ENCODE data around the gene NUDT21.
A peak's percentile ranks its signal among the peaks of the same experiment; 100 is the strongest.

Gene NUDT21

DNA sequence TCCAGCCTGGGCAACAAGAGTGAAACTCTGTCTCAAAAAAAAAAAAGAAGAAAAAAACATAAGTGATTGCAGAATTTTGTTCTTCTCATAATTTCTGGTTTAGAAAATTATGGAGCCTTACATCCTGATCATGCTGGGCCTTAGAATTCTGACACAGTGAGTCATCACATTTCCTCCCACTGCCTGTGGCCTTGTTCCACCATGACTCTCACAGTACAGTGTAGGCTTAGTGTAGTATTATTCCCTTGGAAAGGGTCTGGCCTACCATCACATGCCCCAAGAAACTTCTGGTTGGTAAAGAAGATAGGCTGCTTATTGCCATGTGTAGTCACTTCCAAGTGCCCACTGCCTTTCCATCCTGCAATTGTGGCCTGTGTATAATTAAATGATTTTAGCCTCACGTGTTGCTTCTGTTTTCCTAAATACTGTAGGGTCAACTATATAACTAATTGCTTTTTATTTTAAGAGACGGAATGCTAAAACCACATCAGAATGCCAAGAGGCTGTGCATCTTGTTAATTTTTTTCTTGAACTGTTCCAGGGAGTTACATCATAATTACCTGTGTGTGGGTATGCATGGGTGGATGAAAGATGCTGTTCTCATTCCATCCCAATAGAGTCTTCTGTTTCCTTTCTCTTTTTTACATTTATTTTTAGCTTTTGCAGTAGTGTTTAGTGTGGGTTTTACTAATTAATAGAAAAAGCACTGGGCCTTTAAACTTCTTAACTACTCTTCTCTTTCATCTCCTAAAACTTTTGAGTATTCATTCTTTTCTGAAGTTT, 26.2 kb upstream of the NUDT21 start:
- Histone ChIP-seq H3K4me3 (ENCODE audit: insufficient read depth in 1 of 2, low read depth in 1 of 2, low read length in 2 of 2) (no peak overlapping the region), H2BK15ac (ENCODE audit: low read depth, poor library complexity, severe bottlenecking) (no peak overlapping the region), H3K9me3 (ENCODE audit: control insufficient read depth, low read length) (no peaks in the 10 kb centered on the region), H3K9ac (ENCODE audit: low read length) (peak overlapping the region; percentile 50), H3K79me1 (replicated peaks; ENCODE audit: low read length, poor library complexity, severe bottlenecking) (peaks cover 13% of the 10 kb centered on the region), H4K8ac (ENCODE audit: low read length) (no peak overlapping the region), H3K36me3 (ENCODE audit: control insufficient read depth in 1 of 2, insufficient read depth in 2 of 2, low read depth in 1 of 2, low read length in 2 of 2) (peaks cover 8 to 88% of the 10 kb centered on the region in 2 experiments), H3K18ac (ENCODE audit: low read depth in 1 of 2, low read length in 2 of 2) (no peak overlapping the region), H3K23ac (ENCODE audit: low read length in 2 of 2) (no peak overlapping the region), H4K91ac (ENCODE audit: low read length) (no peak overlapping the region), H2AFZ (ENCODE audit: low read depth, low read length) (no peak overlapping the region), H3K14ac (ENCODE audit: low read length in 2 of 2) (no peak overlapping the region), H3K27ac (ENCODE audit: low read length, poor library complexity, severe bottlenecking) (peak overlapping the region; percentile 63), H2BK120ac (ENCODE audit: low read depth, low read length) (no peak overlapping the region), H3K4ac (ENCODE audit: low read depth in 1 of 2, low read length in 2 of 2) (no peak overlapping the region), H2BK12ac (ENCODE audit: low read length in 2 of 2) (no peak overlapping the region), H3K4me1 (ENCODE audit: control insufficient read depth, insufficient read depth, low read depth, low read length) (peaks cover 3% of the 10 kb centered on the region), H3K4me2 (ENCODE audit: low read length, poor library complexity, severe bottlenecking) (no peak overlapping the region), H2AK5ac (ENCODE audit: low read length, severe bottlenecking) (no peak overlapping the region), H2BK5ac (ENCODE audit: low read depth, low read length, poor library complexity, severe bottlenecking) (no peak overlapping the region), H3K27me3 (ENCODE audit: control insufficient read depth in 1 of 2, insufficient read depth in 1 of 2, low read length in 2 of 2) (no peaks in the 10 kb centered on the region)
- peak; percentile 81 for DNase-seq
- 100% methylated on average over 2 of the region's 2 CpGs for WGBS

DNA sequence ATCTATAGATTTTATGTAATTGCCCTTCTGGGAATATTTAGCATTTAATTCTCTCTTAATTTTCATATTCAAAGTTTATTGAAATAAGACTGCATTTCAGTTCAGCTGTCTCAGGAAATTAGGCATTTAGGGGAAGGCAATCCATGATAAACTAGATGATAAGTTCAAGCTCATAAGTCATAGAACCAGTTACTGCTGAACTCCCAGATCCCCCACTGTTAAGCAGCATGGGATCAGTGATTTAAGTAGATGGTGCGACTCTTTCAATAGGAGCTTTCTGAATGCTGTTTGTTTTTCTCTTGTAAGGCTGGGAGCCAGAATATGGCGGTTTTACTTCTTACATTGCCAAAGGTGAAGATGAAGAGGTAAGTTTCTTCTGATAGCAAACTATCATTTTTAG, 24.1 kb upstream of the NUDT21 start:
- no peak overlapping the region for H3K23ac ChIP-seq (ENCODE audit: low read length in 2 of 2)
- no peak overlapping the region for H3K4ac ChIP-seq (ENCODE audit: low read depth in 1 of 2, low read length in 2 of 2)
- no peak overlapping the region for H2BK12ac ChIP-seq (ENCODE audit: low read length in 2 of 2)
- H2BK15ac ChIP-seq (ENCODE audit: low read depth, poor library complexity, severe bottlenecking) = no peak overlapping the region
- H2AK5ac ChIP-seq (ENCODE audit: low read length, severe bottlenecking) = no peak overlapping the region
- no peak overlapping the region for H2AFZ ChIP-seq (ENCODE audit: low read depth, low read length)
- H4K8ac ChIP-seq (ENCODE audit: low read length) = no peak overlapping the region
- no peak overlapping the region for H3K14ac ChIP-seq (ENCODE audit: low read length in 2 of 2)
- no peak overlapping the region for H3K9ac ChIP-seq (ENCODE audit: low read length)
- no peak overlapping the region for H2BK120ac ChIP-seq (ENCODE audit: low read depth, low read length)
- H3K9me3 ChIP-seq (ENCODE audit: control insufficient read depth, low read length) = no peaks in the 10 kb centered on the region
- H3K4me1 ChIP-seq (ENCODE audit: control insufficient read depth, insufficient read depth, low read depth, low read length) = no peaks in the 10 kb centered on the region
- no peak overlapping the region for H3K18ac ChIP-seq (ENCODE audit: low read depth in 1 of 2, low read length in 2 of 2)
- peaks cover 23 to 90% of the 10 kb centered on the region in 2 experiments for H3K36me3 ChIP-seq (ENCODE audit: control insufficient read depth in 1 of 2, insufficient read depth in 2 of 2, low read depth in 1 of 2, low read length in 2 of 2)
- peaks cover 15% of the 10 kb centered on the region for H3K79me1 ChIP-seq (replicated peaks; ENCODE audit: low read length, poor library complexity, severe bottlenecking)
- no peak overlapping the region for H4K91ac ChIP-seq (ENCODE audit: low read length)
- no peak overlapping the region for H3K27ac ChIP-seq (ENCODE audit: low read length, poor library complexity, severe bottlenecking)
- H2BK5ac ChIP-seq (ENCODE audit: low read depth, low read length, poor library complexity, severe bottlenecking) = no peak overlapping the region
- no peak for DNase-seq
- no peak overlapping the region for H3K4me2 ChIP-seq (ENCODE audit: low read length, poor library complexity, severe bottlenecking)
- WGBS = 88% methylated on average over 1 of the region's 2 CpGs
- H3K27me3 ChIP-seq (ENCODE audit: control insufficient read depth in 1 of 2, insufficient read depth in 1 of 2, low read length in 2 of 2) = no peaks in the 10 kb centered on the region
- no peak overlapping the region for H3K4me3 ChIP-seq (ENCODE audit: insufficient read depth in 1 of 2, low read depth in 1 of 2, low read length in 2 of 2)

DNA sequence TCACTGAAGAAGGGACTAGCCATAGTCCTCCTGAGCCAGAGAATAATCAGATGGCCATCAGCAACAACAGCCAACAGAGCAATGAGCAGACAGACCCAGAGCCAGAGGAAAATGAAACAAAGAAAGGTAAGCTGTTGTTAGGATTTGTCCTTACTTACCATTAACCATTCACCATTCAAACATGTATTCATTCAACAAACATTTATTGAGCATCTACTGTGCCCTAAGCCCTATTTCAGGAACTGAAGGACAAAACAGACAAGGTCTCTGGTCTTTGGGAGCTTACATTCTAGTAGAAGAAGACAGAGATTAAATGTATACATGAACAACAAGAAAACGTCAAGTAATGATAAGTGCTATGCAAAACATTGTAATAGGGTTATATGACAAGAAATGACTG, 19.5 kb upstream of the NUDT21 start:
- Histone ChIP-seq H2BK5ac (ENCODE audit: low read depth, low read length, poor library complexity, severe bottlenecking) (no peak overlapping the region), H3K9me3 (ENCODE audit: control insufficient read depth, low read length) (no peaks in the 10 kb centered on the region), H3K79me1 (replicated peaks; ENCODE audit: low read length, poor library complexity, severe bottlenecking) (peaks cover 14% of the 10 kb centered on the region), H3K14ac (ENCODE audit: low read length in 2 of 2) (no peak overlapping the region), H4K8ac (ENCODE audit: low read length) (no peak overlapping the region), H4K91ac (ENCODE audit: low read length) (no peak overlapping the region), H3K4ac (ENCODE audit: low read depth in 1 of 2, low read length in 2 of 2) (no peak overlapping the region), H2AFZ (ENCODE audit: low read depth, low read length) (no peak overlapping the region), H3K4me2 (ENCODE audit: low read length, poor library complexity, severe bottlenecking) (no peak overlapping the region), H3K4me1 (ENCODE audit: control insufficient read depth, insufficient read depth, low read depth, low read length) (no peaks in the 10 kb centered on the region), H3K36me3 (ENCODE audit: control insufficient read depth in 1 of 2, insufficient read depth in 2 of 2, low read depth in 1 of 2, low read length in 2 of 2) (peaks cover 26 to 97% of the 10 kb centered on the region in 2 experiments), H2BK120ac (ENCODE audit: low read depth, low read length) (no peak overlapping the region), H2BK12ac (ENCODE audit: low read length in 2 of 2) (no peak overlapping the region), H3K27ac (ENCODE audit: low read length, poor library complexity, severe bottlenecking) (no peak overlapping the region), H3K18ac (ENCODE audit: low read depth in 1 of 2, low read length in 2 of 2) (no peak overlapping the region), H3K9ac (ENCODE audit: low read length) (no peak overlapping the region), H3K4me3 (ENCODE audit: insufficient read depth in 1 of 2, low read depth in 1 of 2, low read length in 2 of 2) (no peak overlapping the region), H2BK15ac (ENCODE audit: low read depth, poor library complexity, severe bottlenecking) (no peak overlapping the region), H2AK5ac (ENCODE audit: low read length, severe bottlenecking) (no peak overlapping the region), H3K27me3 (ENCODE audit: control insufficient read depth in 1 of 2, insufficient read depth in 1 of 2, low read length in 2 of 2) (no peaks in the 10 kb centered on the region), H3K23ac (ENCODE audit: low read length in 2 of 2) (no peak overlapping the region)
- WGBS = 100% methylated on average over 1 of the region's 1 CpG
- DNase-seq = no peak

DNA sequence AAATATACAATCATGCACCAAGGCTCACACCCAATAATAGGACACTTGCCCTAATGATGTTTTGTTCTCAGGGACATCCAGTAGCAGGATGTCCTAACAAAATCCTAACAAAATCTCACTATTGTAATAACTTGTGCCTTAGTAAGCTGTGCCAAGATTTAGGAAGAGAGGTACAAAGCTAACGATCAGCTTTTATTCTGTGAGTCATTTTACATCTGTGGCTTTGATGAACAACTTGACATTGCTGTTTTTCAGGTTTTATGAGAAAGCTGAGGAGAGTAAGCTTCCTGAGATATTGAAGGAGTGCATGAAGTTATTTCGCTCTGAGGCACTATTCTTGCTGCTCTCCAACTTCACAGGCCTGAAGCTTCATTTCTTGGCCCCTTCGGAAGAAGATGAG, 19.1 kb upstream of the NUDT21 start:
- Histone ChIP-seq H2BK120ac (ENCODE audit: low read depth, low read length) (no peak overlapping the region), H3K79me1 (replicated peaks; ENCODE audit: low read length, poor library complexity, severe bottlenecking) (peaks cover 13% of the 10 kb centered on the region), H4K8ac (ENCODE audit: low read length) (no peak overlapping the region), H3K9ac (ENCODE audit: low read length) (no peak overlapping the region), H2AK5ac (ENCODE audit: low read length, severe bottlenecking) (no peak overlapping the region), H3K4me1 (ENCODE audit: control insufficient read depth, insufficient read depth, low read depth, low read length) (no peaks in the 10 kb centered on the region), H3K14ac (ENCODE audit: low read length in 2 of 2) (no peak overlapping the region), H3K23ac (ENCODE audit: low read length in 2 of 2) (no peak overlapping the region), H2BK5ac (ENCODE audit: low read depth, low read length, poor library complexity, severe bottlenecking) (no peak overlapping the region), H3K9me3 (ENCODE audit: control insufficient read depth, low read length) (no peaks in the 10 kb centered on the region), H3K18ac (ENCODE audit: low read depth in 1 of 2, low read length in 2 of 2) (no peak overlapping the region), H3K4me3 (ENCODE audit: insufficient read depth in 1 of 2, low read depth in 1 of 2, low read length in 2 of 2) (no peak overlapping the region), H3K27me3 (ENCODE audit: control insufficient read depth in 1 of 2, insufficient read depth in 1 of 2, low read length in 2 of 2) (no peaks in the 10 kb centered on the region), H4K91ac (ENCODE audit: low read length) (no peak overlapping the region), H3K4me2 (ENCODE audit: low read length, poor library complexity, severe bottlenecking) (no peak overlapping the region), H3K36me3 (ENCODE audit: control insufficient read depth in 1 of 2, insufficient read depth in 2 of 2, low read depth in 1 of 2, low read length in 2 of 2) (peaks cover 26 to 97% of the 10 kb centered on the region in 2 experiments), H3K27ac (ENCODE audit: low read length, poor library complexity, severe bottlenecking) (no peak overlapping the region), H2BK12ac (ENCODE audit: low read length in 2 of 2) (no peak overlapping the region), H2BK15ac (ENCODE audit: low read depth, poor library complexity, severe bottlenecking) (no peak overlapping the region), H3K4ac (ENCODE audit: low read depth in 1 of 2, low read length in 2 of 2) (no peak overlapping the region), H2AFZ (ENCODE audit: low read depth, low read length) (no peak overlapping the region)
- DNase-seq = no peak
- 96% methylated on average over 3 of the region's 3 CpGs for WGBS
